Measurements from ENCODE around the gene YPEL5.

- TF ChIP-seq POLR2A (IDR thresholded peaks at IDR 0.05) (no peak), CTCF (IDR thresholded peaks at IDR 0.05) (no peak)
Measured at GRCh38 chr2:30165617-30166016, 18.8 kb downstream of the YPEL5 start.

All from ovary (tissue), 3 donors.